OCI-LY7 (cell line): ENCODE measurements around the gene COMMD9. TPM values are rescaled to one million over a fixed set of nuclear protein-coding genes. Genes with fewer than 3 reads are reported as not detected.

ENCODE experiments used
- BruUV-seq: library from RNA; stranded (reverse); fragments of 400-500 nt; replicated peaks from 2 replicates; lab custom pipeline; 2021; lab: Mats Ljungman, UMichigan
- CTCF ChIA-PET: fragments of 300-600 bp; sonication (Branson Sonifier 250); formaldehyde crosslinking; loops from one replicate; lab custom pipeline; 2022; ENCODE audit warnings: antibody characterized with exemption; ENCODE audit not compliant: unreplicated experiment; lab: Charles Lee
- POLR2A ChIA-PET: fragments of 300-600 bp; sonication (Branson Sonifier 250); formaldehyde crosslinking; loops from one replicate; lab custom pipeline; 2022; ENCODE audit warnings: antibody characterized with exemption; lab: Charles Lee
- DNase-seq: peaks from one replicate; pipeline ENCODE4 v3.0.0-alpha.2; 2015; ENCODE audit warnings: low spot score
- H2AFZ ChIP-seq: fragments of 200-600 bp; sonication (generic), shearing (Covaris generic); 2 replicates; pipeline ENCODE4 v1.6.1; 2014; ENCODE audit warnings: mild to moderate bottlenecking, antibody characterized with exemption, low read length, moderate library complexity
- H3K27ac ChIP-seq: fragments of 200-600 bp; sonication (generic); 2 replicates; pipeline ENCODE4 v1.5.1; 2014; ENCODE audit warnings: mixed run types, low read depth, mild to moderate bottlenecking, moderate library complexity, low read length, inconsistent platforms; ENCODE audit not compliant: poor library complexity, severe bottlenecking
- H3K36me3 ChIP-seq: fragments of 200-600 bp; sonication (generic); 2 replicates; pipeline ENCODE4 v1.6.1; 2014; ENCODE audit warnings: mild to moderate bottlenecking, antibody characterized with exemption, low read length, moderate library complexity, mixed read lengths; ENCODE audit not compliant: insufficient read depth
- H3K4me1 ChIP-seq: fragments of 200-600 bp; sonication (generic); 2 replicates; pipeline ENCODE4 v1.5.1; 2014; ENCODE audit warnings: mild to moderate bottlenecking, low read length; ENCODE audit not compliant: insufficient read depth, poor library complexity, severe bottlenecking
- H3K4me2 ChIP-seq: fragments of 200-600 bp; sonication (generic); 2 replicates; pipeline ENCODE4 v1.6.1; 2014; ENCODE audit warnings: mild to moderate bottlenecking, low read length
- H3K4me3 ChIP-seq: fragments of 200-600 bp; sonication (generic); 2 replicates; pipeline ENCODE4 v1.5.1; 2014; ENCODE audit warnings: mild to moderate bottlenecking, low read depth, low read length; ENCODE audit not compliant: poor library complexity, severe bottlenecking
- H3K79me2 ChIP-seq: fragments of 200-600 bp; sonication (generic); 2 replicates; pipeline ENCODE4 v1.6.1; 2016; ENCODE audit warnings: low read depth, mild to moderate bottlenecking, low read length, moderate library complexity, mixed read lengths; ENCODE audit not compliant: insufficient read depth
- H3K9me2 ChIP-seq: fragments of 200-600 bp; sonication (generic); 2 replicates; pipeline ENCODE4 v1.6.1; 2016; ENCODE audit warnings: mild to moderate bottlenecking, low read length, mixed read lengths; ENCODE audit not compliant: insufficient read depth
- H3K9me3 ChIP-seq: fragments of 200-600 bp; sonication (generic); 2 replicates; pipeline ENCODE4 v1.6.1; 2014; ENCODE audit warnings: mild to moderate bottlenecking, mixed run types, low read length, mixed read lengths
- H4K20me1 ChIP-seq: fragments of 200-600 bp; sonication (generic); 2 replicates; pipeline ENCODE4 v1.6.1; 2014; ENCODE audit warnings: mild to moderate bottlenecking, antibody characterized with exemption, low read length, moderate library complexity, mixed read lengths; ENCODE audit not compliant: insufficient read depth
- CTCF ChIP-seq: fragments of 200-600 bp; sonication (generic); conservative IDR thresholded peaks from 2 replicates; pipeline ENCODE4 v1.5.1; 2014; ENCODE audit warnings: mild to moderate bottlenecking, antibody characterized with exemption, low read length, moderate library complexity, mixed read lengths
- EZH2phosphoT487 ChIP-seq: fragments of 200-600 bp; sonication (generic); IDR thresholded peaks from 2 replicates; pipeline ENCODE4 v1.6.1; 2018; ENCODE audit warnings: low read depth, borderline replicate concordance, mild to moderate bottlenecking, mixed run types, antibody characterized with exemption, low read length, moderate library complexity, mixed read lengths
- intact Hi-C: fragments of 100-400 bp; cut with micrococcal nuclease; formaldehyde crosslinking; loops from one replicate; pipeline ENCODE4 v1.10.0; 2022; ENCODE audit not compliant: unreplicated experiment
- total RNA-seq, 2 experiments: library from RNA; depleted of rRNA in 1 of 2; stranded (reverse); fragments of >200 nt in 1 of 2; shearing (Covaris generic) in 1 of 2; gene quantifications; 2 replicates each; pipeline ENCODE4 v1.2.3, GENCODE V29; 2014 to 2022

The COMMD9 gene
- total RNA-seq, 2 experiments from 2014 or later: 37.6 to 46.8 TPM

- H3K4me2 ChIP-seq: no peak overlapping the region
- H3K27ac ChIP-seq: no peak overlapping the region
- H3K36me3 ChIP-seq: no peaks in the 10 kb centered on the region
- no peaks in the 10 kb centered on the region for H3K79me2 ChIP-seq
- no peaks in the 10 kb centered on the region for H3K9me2 ChIP-seq
- no peak overlapping the region for H2AFZ ChIP-seq
- no peaks in the 10 kb centered on the region for H3K4me1 ChIP-seq
- intact Hi-C loops: no loop called here
- BruUV-seq: no TSS peak
- H3K9me3 ChIP-seq: no peaks in the 10 kb centered on the region
- no peak for DNase-seq
- CTCF ChIA-PET: no interaction called here
- POLR2A ChIA-PET: interaction anchor here (0.7 to 0.9 kb wide), 2 partner anchors 11 to 43 kb away, joined by 3 to 9 read pairs; no protein-coding TSS in a partner anchor
- H3K4me3 ChIP-seq: no peak overlapping the region
- H4K20me1 ChIP-seq: no peaks in the 10 kb centered on the region
- no peak for TF ChIP-seq EZH2phosphoT487
- TF ChIP-seq CTCF: no peak
These were observed 56.0 kb downstream of the COMMD9 start for GRCh38 chr11:36233204-36233603.

DNA sequence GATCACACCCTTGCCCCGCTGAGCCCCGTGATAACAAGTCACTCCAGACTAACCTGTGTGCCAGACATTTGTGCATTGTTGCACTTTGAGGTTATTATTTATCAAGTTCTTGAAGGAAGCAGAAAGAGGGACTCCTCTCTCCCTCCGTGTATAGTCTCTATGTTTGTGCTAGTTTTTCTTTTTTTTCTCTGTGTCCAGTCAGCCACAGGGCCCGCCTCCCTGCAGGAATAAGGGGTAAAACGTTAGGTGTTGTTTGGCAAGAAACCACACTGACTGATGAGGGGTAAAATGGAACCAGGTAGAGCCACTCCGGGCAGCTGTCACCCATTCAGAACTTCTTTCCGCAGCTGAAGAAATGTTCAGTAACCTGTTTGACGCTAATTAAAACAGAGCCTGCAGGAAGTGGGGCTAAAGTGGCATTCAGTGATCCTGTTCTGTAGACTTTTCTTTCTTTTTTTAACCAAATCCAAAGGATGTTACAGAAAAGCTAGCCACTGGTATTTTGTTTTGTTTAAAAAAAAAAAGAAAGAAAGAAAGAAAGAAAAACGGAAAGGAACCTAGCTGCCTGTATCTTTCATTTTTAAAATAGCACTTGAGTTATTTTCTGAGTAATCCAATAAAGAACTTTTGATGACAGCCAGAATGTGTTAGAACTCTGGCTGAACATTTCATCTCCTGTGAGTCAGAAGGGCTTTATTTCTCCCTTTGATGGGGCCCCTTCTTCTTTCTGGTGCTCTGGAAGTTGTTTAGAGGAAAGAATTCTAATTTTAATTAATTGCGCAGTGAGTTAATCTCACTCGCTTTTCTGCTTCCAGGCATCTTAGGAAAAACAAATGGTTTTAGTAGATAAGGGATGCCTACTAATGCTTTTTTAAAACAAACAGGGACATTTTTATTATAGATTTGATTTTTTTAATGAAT, 58.2 kb downstream of the COMMD9 start:
- DNase-seq: no peak
- Histone ChIP-seq H3K4me3 (no peak overlapping the region), H3K27ac (no peak overlapping the region), H3K4me1 (no peaks in the 10 kb centered on the region), H3K36me3 (no peaks in the 10 kb centered on the region), H2AFZ (no peak overlapping the region), H3K9me2 (no peaks in the 10 kb centered on the region), H4K20me1 (no peaks in the 10 kb centered on the region), H3K4me2 (no peak overlapping the region), H3K79me2 (no peaks in the 10 kb centered on the region), H3K9me3 (no peaks in the 10 kb centered on the region)
- no peak for TF ChIP-seq EZH2phosphoT487
- no peak for TF ChIP-seq CTCF
- POLR2A ChIA-PET: interaction anchor here (0.6 kb wide), 3 partner anchors 27 to 1217 kb away, joined by 3 to 5 read pairs (median 3); no protein-coding TSS in a partner anchor
- BruUV-seq: no TSS peak
- CTCF ChIA-PET: no interaction called here
- intact Hi-C loops: no loop called here
